ENCODE results near the gene KANSL1.

The KANSL1 gene

DNA sequence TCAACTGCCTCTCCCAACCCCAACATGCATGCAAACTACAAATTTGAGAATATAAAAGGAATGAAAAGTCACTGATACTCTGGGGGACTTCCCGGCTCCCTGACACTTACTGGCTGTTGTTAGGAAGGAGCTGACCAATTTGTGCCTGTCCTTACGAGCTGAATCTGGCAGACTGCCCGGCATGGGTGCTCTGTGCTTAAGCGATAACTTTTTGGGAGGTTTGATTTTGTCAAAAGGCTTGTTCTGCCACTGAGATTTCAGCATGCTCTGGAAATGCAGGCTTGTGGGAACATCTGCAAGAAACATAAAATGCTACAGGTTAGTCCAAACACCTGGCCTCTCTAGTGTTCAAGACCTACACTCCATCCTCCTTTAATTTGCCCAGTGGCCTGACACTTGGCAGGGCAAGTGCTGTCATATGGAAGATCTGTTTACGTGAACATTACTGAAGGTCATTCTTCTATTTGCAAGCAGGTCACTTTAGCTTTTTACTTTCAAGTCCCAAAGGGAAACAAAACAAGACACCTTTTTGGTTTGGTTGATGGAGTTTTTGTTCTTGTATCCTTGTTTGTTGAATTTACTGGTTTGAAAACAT, 153.5 kb downstream of the KANSL1 start:
- no peak for DNase-seq (ENCODE audit: low read depth)

DNA sequence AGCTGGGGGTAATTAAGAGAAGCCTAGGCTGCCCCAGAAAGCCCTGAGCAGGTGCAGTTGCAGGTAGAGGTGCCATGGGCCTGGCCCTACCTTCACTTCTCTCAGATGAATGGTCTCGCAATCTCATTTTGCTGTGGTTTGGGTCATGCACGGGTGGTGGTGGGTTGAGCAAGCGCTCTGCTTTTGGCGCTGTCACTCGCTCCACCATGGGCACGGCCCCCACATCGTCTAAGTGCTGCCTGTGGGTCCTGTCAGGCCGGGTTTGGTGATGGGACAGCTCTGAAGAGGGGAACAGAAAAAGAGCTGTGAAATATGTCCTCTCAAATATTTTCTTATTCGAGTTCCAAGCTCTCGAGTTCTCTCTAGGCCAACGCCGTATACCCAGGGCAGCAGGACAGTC, 154.3 kb downstream of the KANSL1 start:
- DNase-seq (ENCODE audit: low read depth): no peak

DNA sequence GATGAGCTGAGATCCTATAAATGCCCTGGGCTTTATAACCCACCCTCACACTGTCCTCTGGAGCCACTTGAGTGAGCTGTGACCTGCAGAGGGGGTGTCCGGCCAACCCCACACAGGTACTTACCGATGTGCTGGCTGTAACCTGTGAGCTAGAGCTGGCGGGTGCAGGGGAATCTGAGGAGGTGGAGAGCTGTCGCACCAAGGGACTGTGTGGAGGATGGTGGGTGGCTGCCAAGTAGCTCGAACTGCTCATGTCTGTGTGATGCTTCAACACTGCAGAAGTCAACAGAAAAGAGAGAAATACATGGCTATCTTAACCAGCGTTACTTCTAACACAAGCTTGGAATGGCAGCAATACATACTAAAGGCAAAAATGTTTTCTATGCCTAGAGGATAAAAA, 154.8 kb downstream of the KANSL1 start:
- no peak for DNase-seq (ENCODE audit: low read depth)

DNA sequence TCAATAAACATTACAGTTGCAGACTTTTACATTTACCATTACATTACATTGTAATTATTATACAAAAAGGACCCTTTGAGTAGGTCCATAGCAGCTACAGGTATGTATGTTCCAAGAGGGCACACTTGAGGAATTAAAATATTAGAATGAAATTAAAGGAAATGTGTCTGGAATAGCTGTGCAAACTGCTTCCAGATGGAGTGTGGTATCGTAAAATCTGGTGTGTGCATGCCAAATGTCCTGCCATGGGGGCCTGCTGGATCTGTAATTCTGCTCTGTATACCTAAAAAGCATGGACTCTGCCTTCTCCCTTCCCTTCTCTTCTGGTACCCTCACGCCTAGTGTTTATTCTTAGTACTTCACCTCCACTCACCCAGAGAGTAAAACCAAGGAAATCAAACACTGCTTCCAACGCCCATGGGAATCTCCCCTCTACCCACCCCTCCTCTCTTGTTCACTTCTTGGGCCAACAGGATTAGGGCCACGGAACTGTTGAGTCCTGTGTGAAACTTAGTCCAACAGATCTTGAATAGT, 155.4 kb downstream of the KANSL1 start:
- no peak for DNase-seq (ENCODE audit: low read depth)

DNA sequence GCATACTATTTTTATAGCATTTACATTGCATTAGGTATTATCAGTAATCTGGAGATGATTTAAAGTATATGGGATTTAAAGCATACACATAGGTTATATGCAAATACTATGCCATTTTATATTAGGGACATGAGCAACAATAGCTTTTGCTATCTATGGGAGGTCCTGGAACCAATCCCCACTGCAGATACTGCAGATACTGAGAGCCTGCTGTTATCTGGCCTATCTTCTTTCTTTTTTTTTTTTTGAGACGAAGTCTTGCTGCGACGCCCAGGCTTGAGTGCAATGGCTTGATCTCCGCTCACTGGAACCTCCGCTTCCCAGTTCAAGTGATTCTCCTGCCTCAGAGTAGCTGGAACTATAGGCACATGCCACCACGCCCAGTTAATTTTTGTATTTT, 156.7 kb downstream of the KANSL1 start:
- DNase-seq (ENCODE audit: low read depth): no peak

DNA sequence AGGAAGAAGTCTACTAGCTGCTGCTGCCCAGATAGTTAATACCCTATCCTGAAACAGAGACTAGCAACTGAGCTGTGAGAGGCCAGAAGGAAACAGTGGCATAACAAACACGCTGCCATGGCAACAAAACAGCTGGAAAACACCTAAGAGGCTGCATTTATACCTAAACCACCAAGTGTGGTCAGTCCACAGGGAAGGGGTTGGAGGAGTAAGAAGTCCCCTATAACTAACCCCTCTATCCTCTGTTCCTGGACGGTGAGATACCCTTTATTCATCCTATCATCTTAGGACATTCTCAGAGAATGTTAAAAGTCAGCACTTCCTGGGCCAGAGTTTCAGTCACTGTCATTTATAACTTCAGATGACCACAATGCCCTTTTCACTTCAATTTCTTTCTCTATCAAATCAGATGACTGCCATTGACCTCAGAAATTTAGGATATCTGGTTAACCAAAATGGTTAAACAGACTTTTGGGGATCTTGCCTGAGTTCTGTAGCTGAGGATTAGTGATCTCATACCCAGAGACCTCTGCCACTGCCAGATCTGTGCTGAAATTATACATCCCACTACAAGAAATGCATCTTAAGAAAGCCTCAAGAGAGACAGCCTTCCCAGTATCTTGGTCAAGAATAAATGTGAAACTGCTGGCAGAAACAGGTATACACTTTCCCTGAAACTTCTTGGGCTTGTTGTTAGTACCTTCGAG, 158.0 kb downstream of the KANSL1 start:
- DNase-seq (ENCODE audit: low read depth): no peak

DNA sequence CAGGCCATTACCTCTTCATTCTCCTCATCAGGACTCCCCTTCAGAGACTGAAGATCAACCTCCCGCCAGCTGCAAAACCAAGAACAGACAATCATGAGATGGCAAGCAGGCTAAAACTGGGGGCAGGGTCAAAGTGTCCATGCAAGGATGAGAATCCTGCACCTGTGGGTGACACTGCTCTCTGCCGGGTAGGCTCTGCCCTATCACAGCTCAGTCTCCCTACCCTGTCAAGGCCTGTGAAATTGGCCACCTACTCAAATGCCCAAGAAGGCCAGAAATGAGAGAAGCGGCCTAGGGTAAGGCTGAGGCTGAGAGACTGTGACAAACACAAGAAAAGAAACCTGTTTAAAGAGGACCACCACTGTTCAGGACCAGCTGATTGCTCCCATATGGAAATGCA, 159.8 kb downstream of the KANSL1 start:
- DNase-seq (ENCODE audit: low read depth): no peak

DNA sequence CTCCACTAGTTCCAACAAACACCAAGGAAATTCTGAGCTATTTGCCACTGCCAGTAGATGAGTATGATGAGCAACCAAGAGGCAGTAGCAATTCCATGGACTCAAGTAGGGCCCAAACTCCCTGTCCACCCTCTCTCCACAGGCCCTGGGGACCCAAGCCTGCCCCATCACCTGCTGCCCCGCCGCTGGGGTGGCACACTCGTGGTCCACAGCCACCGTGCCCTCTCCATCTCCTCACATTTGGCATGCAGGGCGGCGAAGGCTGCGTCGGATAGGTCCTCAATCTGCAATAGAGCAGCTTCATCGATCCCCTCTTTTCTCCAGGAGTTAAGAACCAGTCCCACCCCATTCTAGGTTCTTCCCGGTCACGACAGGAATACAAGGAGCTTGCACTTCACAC, 160.3 kb downstream of the KANSL1 start:
- DNase-seq (ENCODE audit: low read depth): no peak

DNA sequence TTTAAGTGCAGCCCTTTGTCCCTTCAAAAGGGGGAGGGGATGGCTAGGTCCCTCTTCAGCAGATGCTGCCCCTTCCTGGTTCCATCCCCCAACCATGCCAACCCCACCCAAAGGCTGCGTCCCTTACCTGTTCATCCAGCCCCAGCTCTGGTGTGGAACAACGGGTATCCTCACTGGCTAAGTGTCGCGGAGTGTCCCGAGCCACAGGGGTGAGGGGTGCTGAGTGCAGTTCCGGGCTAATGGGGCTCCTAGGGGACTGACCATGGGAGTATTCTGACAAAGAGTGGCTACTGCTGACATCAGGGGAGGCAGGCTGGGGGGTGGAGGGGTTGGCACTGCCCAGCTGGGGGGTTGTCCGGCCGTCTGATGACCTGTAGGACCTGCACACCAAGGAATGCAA, 161.3 kb downstream of the KANSL1 start:
- DNase-seq (ENCODE audit: low read depth): no peak

DNA sequence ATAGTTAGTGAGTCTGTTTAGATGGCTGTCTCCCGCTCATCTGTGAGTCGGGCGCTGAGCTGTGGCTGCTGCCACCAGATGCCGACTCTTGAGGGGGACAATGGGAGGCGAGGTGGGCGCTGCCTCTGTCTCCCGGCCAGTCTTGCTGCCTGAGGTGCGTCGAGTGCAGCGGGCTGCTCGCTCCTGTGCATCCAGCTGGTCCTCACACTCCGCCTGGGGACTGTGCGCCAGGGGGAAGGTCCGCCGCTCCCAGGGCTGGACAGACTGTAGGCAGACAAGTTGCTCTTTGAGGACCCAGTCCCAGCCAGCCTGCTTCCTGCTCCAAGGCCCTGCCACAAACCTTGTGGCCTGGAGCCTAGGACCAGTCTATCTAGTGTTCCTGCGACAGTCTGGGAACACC, 161.8 kb downstream of the KANSL1 start:
- no peak for DNase-seq (ENCODE audit: low read depth)

DNA sequence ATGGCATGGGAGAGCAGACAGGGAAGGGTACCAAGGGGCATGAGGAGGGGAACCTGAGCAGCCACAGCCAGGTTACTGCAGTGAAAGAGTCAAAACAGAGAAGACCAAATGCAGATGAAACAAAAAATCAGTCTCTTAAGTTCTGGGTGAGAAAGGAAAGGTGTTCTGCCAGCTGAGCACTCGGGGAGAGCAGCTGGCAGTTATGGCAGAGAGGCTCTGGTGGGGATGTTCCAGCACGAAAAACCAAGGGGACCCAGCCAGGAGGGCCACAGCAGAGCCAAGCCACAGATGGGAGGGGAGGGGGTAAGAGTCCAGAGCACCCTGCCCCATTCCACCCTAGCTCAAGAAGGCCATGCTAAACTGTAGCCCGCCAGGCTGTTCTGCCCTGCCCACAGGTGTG, 162.5 kb downstream of the KANSL1 start:
- no peak for DNase-seq (ENCODE audit: low read depth)

DNA sequence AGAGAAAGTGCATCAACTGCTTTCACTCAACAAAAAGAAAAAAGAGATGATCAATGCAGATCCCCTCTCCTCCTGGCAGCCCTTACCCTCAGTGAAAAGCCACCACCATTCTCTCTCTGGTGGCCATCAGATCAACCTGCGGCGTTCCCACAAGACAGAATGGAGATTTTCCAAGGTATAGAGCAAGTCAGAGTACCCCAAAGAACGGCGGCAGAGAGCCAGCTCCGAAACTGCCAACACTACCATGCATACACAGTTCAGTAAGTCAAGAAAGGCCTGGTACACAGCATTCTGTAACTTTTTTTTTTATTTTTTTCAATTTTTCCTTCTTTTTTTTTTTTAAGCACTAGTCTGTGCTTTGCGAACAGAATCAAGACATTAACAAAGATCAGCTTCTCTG, 163.6 kb downstream of the KANSL1 start:
- no peak for DNase-seq (ENCODE audit: low read depth)

DNA sequence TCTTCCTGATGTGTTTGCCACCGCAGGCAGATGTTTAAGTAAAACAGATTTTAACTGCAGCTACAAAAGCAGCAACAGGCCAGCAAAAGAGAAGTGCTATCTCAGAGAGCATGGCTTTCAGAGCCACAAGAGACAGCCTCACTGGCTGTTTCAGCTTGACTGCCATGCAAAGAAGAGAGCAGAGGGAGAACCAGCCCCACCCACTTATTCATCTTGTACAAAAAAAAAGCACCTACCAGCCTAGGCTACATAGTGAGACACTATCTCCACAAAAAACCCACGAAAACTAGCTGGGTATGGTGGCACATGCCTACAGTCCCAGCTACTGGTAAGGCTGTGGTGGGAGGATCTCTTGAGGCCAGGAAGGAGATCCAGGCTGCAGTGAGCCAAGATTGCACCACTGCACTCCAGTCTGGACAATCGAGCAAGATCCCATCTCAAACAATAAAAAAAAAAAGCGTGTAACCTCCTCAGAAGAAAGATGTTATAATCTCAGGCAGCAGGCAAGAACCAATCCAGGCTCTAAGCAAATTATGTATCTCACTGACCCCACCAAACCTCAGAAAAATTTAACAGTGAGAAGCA, 164.2 kb downstream of the KANSL1 start:
- DNase-seq (ENCODE audit: low read depth): no peak

DNA sequence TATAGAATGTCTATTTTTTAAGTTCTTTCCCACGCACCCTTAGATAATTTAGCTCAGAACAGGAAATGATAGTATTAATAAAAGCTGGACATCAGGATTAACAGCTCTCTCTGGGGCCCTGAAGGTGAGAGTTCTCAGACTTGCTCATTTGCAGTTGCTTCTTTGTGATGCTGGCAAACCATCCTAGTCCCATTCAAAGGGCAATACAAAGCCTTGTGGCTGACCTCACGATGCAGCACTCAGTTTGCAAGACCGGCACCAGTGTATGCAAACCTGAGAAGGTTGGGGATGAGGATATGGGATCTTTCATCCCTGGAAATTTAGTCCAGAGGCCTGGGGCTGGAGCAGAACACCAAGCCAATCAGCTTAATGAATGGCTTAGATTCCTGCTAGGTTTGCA, 164.9 kb downstream of the KANSL1 start:
- DNase-seq (ENCODE audit: low read depth): no peak

DNA sequence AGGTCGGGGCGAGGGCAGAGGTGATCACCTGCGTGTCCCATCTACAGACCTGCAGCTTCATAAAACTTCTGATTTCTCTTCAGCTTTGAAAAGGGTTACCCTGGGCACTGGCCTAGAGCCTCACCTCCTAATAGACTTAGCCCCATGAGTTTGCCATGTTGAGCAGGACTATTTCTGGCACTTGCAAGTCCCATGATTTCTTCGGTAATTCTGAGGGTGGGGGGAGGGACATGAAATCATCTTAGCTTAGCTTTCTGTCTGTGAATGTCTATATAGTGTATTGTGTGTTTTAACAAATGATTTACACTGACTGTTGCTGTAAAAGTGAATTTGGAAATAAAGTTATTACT, 165.3 kb downstream of the KANSL1 start:
- DNase-seq (ENCODE audit: low read depth): no peak

DNA sequence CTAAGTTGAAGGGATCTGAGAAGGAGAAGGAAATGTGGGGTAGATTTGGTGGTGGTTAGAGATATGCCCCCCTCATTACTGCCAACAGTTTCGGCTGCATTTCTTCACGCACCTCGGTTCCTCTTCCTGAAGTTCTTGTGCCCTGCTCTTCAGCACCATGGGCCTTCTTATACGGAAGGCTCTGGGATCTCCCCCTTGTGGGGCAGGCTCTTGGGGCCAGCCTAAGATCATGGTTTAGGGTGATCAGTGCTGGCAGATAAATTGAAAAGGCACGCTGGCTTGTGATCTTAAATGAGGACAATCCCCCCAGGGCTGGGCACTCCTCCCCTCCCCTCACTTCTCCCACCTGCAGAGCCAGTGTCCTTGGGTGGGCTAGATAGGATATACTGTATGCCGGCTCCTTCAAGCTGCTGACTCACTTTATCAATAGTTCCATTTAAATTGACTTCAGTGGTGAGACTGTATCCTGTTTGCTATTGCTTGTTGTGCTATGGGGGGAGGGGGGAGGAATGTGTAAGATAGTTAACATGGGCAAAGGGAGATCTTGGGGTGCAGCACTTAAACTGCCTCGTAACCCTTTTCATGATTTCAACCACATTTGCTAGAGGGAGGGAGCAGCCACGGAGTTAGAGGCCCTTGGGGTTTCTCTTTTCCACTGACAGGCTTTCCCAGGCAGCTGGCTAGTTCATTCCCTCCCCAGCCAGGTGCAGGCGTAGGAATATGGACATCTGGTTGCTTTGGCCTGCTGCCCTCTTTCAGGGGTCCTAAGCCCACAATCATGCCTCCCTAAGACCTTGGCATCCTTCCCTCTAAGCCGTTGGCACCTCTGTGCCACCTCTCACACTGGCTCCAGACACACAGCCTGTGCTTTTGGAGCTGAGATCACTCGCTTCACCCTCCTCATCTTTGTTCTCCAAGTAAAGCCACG, 165.9 kb downstream of the KANSL1 start:
- no peak for DNase-seq (ENCODE audit: low read depth)

DNA sequence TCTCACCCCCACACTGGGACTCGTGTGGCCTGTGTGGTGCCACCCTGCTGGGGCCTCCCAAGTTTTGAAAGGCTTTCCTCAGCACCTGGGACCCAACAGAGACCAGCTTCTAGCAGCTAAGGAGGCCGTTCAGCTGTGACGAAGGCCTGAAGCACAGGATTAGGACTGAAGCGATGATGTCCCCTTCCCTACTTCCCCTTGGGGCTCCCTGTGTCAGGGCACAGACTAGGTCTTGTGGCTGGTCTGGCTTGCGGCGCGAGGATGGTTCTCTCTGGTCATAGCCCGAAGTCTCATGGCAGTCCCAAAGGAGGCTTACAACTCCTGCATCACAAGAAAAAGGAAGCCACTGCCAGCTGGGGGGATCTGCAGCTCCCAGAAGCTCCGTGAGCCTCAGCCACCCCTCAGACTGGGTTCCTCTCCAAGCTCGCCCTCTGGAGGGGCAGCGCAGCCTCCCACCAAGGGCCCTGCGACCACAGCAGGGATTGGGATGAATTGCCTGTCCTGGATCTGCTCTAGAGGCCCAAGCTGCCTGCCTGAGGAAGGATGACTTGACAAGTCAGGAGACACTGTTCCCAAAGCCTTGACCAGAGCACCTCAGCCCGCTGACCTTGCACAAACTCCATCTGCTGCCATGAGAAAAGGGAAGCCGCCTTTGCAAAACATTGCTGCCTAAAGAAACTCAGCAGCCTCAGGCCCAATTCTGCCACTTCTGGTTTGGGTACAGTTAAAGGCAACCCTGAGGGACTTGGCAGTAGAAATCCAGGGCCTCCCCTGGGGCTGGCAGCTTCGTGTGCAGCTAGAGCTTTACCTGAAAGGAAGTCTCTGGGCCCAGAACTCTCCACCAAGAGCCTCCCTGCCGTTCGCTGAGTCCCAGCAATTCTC, 166.8 kb downstream of the KANSL1 start:
- no peak for DNase-seq (ENCODE audit: low read depth)

DNA sequence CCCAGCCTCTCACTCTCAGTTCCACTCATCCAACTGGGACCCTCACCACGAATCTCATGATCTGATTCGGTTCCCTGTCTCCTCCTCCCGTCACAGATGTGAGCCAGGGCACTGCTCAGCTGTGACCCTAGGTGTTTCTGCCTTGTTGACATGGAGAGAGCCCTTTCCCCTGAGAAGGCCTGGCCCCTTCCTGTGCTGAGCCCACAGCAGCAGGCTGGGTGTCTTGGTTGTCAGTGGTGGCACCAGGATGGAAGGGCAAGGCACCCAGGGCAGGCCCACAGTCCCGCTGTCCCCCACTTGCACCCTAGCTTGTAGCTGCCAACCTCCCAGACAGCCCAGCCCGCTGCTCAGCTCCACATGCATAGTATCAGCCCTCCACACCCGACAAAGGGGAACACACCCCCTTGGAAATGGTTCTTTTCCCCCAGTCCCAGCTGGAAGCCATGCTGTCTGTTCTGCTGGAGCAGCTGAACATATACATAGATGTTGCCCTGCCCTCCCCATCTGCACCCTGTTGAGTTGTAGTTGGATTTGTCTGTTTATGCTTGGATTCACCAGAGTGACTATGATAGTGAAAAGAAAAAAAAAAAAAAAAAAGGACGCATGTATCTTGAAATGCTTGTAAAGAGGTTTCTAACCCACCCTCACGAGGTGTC, 167.6 kb downstream of the KANSL1 start:
- DNase-seq (ENCODE audit: low read depth): no peak

DNA sequence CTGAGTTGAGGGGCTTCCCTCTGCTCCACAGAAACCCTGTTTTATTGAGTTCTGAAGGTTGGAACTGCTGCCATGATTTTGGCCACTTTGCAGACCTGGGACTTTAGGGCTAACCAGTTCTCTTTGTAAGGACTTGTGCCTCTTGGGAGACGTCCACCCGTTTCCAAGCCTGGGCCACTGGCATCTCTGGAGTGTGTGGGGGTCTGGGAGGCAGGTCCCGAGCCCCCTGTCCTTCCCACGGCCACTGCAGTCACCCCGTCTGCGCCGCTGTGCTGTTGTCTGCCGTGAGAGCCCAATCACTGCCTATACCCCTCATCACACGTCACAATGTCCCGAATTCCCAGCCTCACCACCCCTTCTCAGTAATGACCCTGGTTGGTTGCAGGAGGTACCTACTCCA, 168.2 kb downstream of the KANSL1 start:
- no peak for DNase-seq (ENCODE audit: low read depth)

DNA sequence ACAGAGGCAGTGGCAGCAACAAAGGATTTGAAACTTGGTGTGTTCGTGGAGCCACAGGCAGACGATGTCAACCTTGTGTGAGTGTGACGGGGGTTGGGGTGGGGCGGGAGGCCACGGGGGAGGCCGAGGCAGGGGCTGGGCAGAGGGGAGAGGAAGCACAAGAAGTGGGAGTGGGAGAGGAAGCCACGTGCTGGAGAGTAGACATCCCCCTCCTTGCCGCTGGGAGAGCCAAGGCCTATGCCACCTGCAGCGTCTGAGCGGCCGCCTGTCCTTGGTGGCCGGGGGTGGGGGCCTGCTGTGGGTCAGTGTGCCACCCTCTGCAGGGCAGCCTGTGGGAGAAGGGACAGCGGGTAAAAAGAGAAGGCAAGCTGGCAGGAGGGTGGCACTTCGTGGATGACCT, 168.6 kb downstream of the KANSL1 start:
- DNase-seq (ENCODE audit: low read depth): no peak

DNA sequence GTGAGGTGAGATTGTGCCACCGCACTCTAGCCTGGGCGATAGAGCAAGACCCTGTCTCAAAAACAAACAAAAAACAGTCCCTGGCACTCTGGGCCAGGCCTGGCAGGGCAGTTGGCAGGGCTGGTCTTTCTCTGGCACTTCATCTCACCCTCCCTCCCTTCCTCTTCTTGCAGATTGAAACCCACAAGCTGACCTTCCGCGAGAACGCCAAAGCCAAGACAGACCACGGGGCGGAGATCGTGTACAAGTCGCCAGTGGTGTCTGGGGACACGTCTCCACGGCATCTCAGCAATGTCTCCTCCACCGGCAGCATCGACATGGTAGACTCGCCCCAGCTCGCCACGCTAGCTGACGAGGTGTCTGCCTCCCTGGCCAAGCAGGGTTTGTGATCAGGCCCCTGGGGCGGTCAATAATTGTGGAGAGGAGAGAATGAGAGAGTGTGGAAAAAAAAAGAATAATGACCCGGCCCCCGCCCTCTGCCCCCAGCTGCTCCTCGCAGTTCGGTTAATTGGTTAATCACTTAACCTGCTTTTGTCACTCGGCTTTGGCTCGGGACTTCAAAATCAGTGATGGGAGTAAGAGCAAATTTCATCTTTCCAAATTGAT, 169.3 kb downstream of the KANSL1 start:
- DNase-seq (ENCODE audit: low read depth): no peak
